ENCODE measurements around the gene LRCH4.
A peak's percentile ranks its signal among the peaks of the same experiment; 100 is the strongest.
"Not testable (repeated sequence)": the region's sequence is repeated elsewhere in the genome, so short reads cannot be mapped to it uniquely, and the experiment has no call there.

LRCH4 gene

GRCh38 chr7:100543586-100543985, 42.3 kb downstream of the LRCH4 start:
- no peak for DNase-seq

GRCh38 chr7:100541309-100541708, 44.6 kb downstream of the LRCH4 start:
- not testable (repeated sequence) for DNase-seq

- DNase-seq: no peak
Measured at GRCh38 chr7:100540073-100540723, 45.7 kb downstream of the LRCH4 start.

GRCh38 chr7:100539436-100540006, 46.4 kb downstream of the LRCH4 start:
- no peak for DNase-seq

GRCh38 chr7:100538654-100539435, 47.1 kb downstream of the LRCH4 start, which contains the start of gene AGFG2:
Gene AGFG2 (plus strand): TSS chr7:100539203. CDS start chr7:100539347, 144 bp downstream.
- peak; percentile 99 for DNase-seq

GRCh38 chr7:100538348-100538653, 47.6 kb downstream of the LRCH4 start:
- no peak for DNase-seq

- DNase-seq: not testable (repeated sequence)
Measured at GRCh38 chr7:100536695-100537094, 49.2 kb downstream of the LRCH4 start.

- not testable (repeated sequence) for DNase-seq
Measured at GRCh38 chr7:100535982-100536381, 49.9 kb downstream of the LRCH4 start.

GRCh38 chr7:100532165-100533022, 53.5 kb downstream of the LRCH4 start:
- DNase-seq: no peak

GRCh38 chr7:100528108-100528866, 57.6 kb downstream of the LRCH4 start:
- not testable (repeated sequence) for DNase-seq
